Smooth muscle cell (in vitro differentiated cells): ENCODE results near the gene MS4A7. TPM values are rescaled to one million over a fixed set of nuclear protein-coding genes. Genes with fewer than 3 reads are reported as not detected.

Source experiments
- DNase-seq: peaks from one replicate; lab custom pipeline; 2025; ENCODE audit not compliant: unreplicated experiment; lab: John Stamatoyannopoulos, UW
- H2AFZ ChIP-seq: fragments of 200-600 bp; sonication (generic); 2 replicates; pipeline ENCODE4 v1.6.0; 2016; ENCODE audit warnings: antibody characterized with exemption, low read depth, mild to moderate bottlenecking
- H3F3A ChIP-seq: fragments of 200-600 bp; sonication (generic); 2 replicates; pipeline ENCODE4 v1.6.0; 2017; ENCODE audit warnings: antibody characterized with exemption, low read depth
- H3K27ac ChIP-seq: fragments of 200-600 bp; sonication (generic); 2 replicates; pipeline ENCODE4 v1.5.1; 2016; ENCODE audit warnings: low read depth, mild to moderate bottlenecking
- H3K27me3 ChIP-seq: fragments of 200-600 bp; sonication (generic); 2 replicates; pipeline ENCODE4 v1.6.1; 2016; ENCODE audit warnings: low read depth, mild to moderate bottlenecking
- H3K36me3 ChIP-seq: fragments of 200-600 bp; sonication (generic); 2 replicates; pipeline ENCODE4 v1.5.1; 2016; ENCODE audit warnings: low read depth
- H3K4me1 ChIP-seq: fragments of 200-600 bp; sonication (generic); 2 replicates; pipeline ENCODE4 v1.5.1; 2016; ENCODE audit warnings: low read depth
- H3K4me2 ChIP-seq: fragments of 200-600 bp; sonication (generic); 2 replicates; pipeline ENCODE4 v1.6.0; 2016; ENCODE audit warnings: mild to moderate bottlenecking
- H3K4me3 ChIP-seq: fragments of 200-600 bp; sonication (generic); 2 replicates; pipeline ENCODE4 v1.5.1; 2016; ENCODE audit warnings: mild to moderate bottlenecking
- H3K79me2 ChIP-seq: fragments of 200-600 bp; sonication (generic); 2 replicates; pipeline ENCODE4 v1.6.0; 2016; ENCODE audit warnings: low read depth, mild to moderate bottlenecking
- H3K9ac ChIP-seq: fragments of 200-600 bp; sonication (generic); 2 replicates; pipeline ENCODE4 v1.6.0; 2016; ENCODE audit warnings: low read depth
- H3K9me3 ChIP-seq: fragments of 200-600 bp; sonication (generic); replicated peaks from 2 replicates; pipeline ENCODE4 v1.5.1; 2016; ENCODE audit warnings: low read depth
- H4K20me1 ChIP-seq: fragments of 200-600 bp; sonication (generic); 2 replicates; pipeline ENCODE4 v1.6.0; 2016; ENCODE audit warnings: low read depth
- CTCF ChIP-seq: fragments of 200-600 bp; sonication (generic); IDR thresholded peaks from 2 replicates; pipeline ENCODE4 v1.5.1; 2017; ENCODE audit warnings: borderline replicate concordance, mild to moderate bottlenecking, antibody characterized with exemption; ENCODE audit not compliant: insufficient read depth, poor library complexity, severe bottlenecking
- WGBS: methylation state at CpG from one replicate; pipeline ENCODE4 v1.1.7; 2016; ENCODE audit warnings: low lambda C conversion rate; 5-methylcytosine and 5-hydroxymethylcytosine counted together
- polyA plus RNA-seq: library from polyadenylated mRNA; unstranded; fragments of >200 nt; fragmentation: Nextera tagmentation; extraction: Ambion mirVana; gene quantifications from 2 replicates; pipeline ENCODE4 v1.2.1, GENCODE V29; 2016
- total RNA-seq: library from RNA; depleted of rRNA; stranded (reverse); fragments of >200 nt; gene quantifications from 2 replicates; pipeline ENCODE4 v1.2.3, GENCODE V29; 2014

The MS4A7 gene
- total and polyA plus RNA-seq, 2 experiments from 2014 or later: not detected

GRCh38 chr11:60344146-60344545 lies 34.2 kb upstream of the MS4A7 start:
- Histone ChIP-seq H3K27me3 (no peaks in the 10 kb centered on the region), H2AFZ (no peak overlapping the region), H3K27ac (no peak overlapping the region), H3K4me3 (no peak overlapping the region), H3K4me1 (no peaks in the 10 kb centered on the region), H3K9ac (no peak overlapping the region), H3K4me2 (no peak overlapping the region), H3K79me2 (no peaks in the 10 kb centered on the region), H3K9me3 (no peaks in the 10 kb centered on the region), H3K36me3 (no peaks in the 10 kb centered on the region), H4K20me1 (no peaks in the 10 kb centered on the region), H3F3A (no peaks in the 10 kb centered on the region)
- no peak for TF ChIP-seq CTCF
- WGBS: 92% methylated on average over 2 of the region's 2 CpGs
- no peak for DNase-seq

GRCh38 chr11:60345489-60345888 lies 32.8 kb upstream of the MS4A7 start:
- no peak overlapping the region for H3K9ac ChIP-seq
- no peak overlapping the region for H2AFZ ChIP-seq
- no peak overlapping the region for H3K4me3 ChIP-seq
- no peaks in the 10 kb centered on the region for H3K36me3 ChIP-seq
- H3K4me1 ChIP-seq: no peaks in the 10 kb centered on the region
- no peaks in the 10 kb centered on the region for H3K9me3 ChIP-seq
- H4K20me1 ChIP-seq: no peaks in the 10 kb centered on the region
- no peak for DNase-seq
- no peaks in the 10 kb centered on the region for H3F3A ChIP-seq
- H3K79me2 ChIP-seq: no peaks in the 10 kb centered on the region
- TF ChIP-seq CTCF: peak; percentile 40
- H3K27ac ChIP-seq: no peak overlapping the region
- H3K27me3 ChIP-seq: no peaks in the 10 kb centered on the region
- no peak overlapping the region for H3K4me2 ChIP-seq

- H3K9ac ChIP-seq: no peak overlapping the region
- H3K4me3 ChIP-seq: no peak overlapping the region
- no peaks in the 10 kb centered on the region for H3K36me3 ChIP-seq
- no peak for DNase-seq
- H3K9me3 ChIP-seq: no peaks in the 10 kb centered on the region
- H3K27me3 ChIP-seq: no peaks in the 10 kb centered on the region
- no peak overlapping the region for H3K27ac ChIP-seq
- H3K4me1 ChIP-seq: no peaks in the 10 kb centered on the region
- no peak overlapping the region for H2AFZ ChIP-seq
- no peak for TF ChIP-seq CTCF
- 83% methylated on average over 2 of the region's 2 CpGs for WGBS
- H3F3A ChIP-seq: no peaks in the 10 kb centered on the region
- no peak overlapping the region for H3K4me2 ChIP-seq
- no peaks in the 10 kb centered on the region for H3K79me2 ChIP-seq
- H4K20me1 ChIP-seq: no peaks in the 10 kb centered on the region
Measured at GRCh38 chr11:60347084-60347797, 31.1 kb upstream of the MS4A7 start.

GRCh38 chr11:60348116-60348515 lies 30.2 kb upstream of the MS4A7 start:
- Histone ChIP-seq H3K27ac (no peak overlapping the region), H3K36me3 (no peaks in the 10 kb centered on the region), H3K4me1 (no peaks in the 10 kb centered on the region), H3K4me2 (no peak overlapping the region), H3K9ac (no peak overlapping the region), H4K20me1 (no peaks in the 10 kb centered on the region), H3K27me3 (no peaks in the 10 kb centered on the region), H2AFZ (no peak overlapping the region), H3K4me3 (no peak overlapping the region), H3K79me2 (no peaks in the 10 kb centered on the region), H3F3A (no peaks in the 10 kb centered on the region), H3K9me3 (no peaks in the 10 kb centered on the region)
- WGBS: 55% methylated on average over 2 of the region's 2 CpGs
- no peak for TF ChIP-seq CTCF
- no peak for DNase-seq
